Upper lobe of left lung (tissue), 4 donors: Measurements from ENCODE around the gene PVALB.

Experiments
- POLR2A ChIP-seq, 4 donors: fragments of 450-650 bp; IDR thresholded peaks; one replicate each; pipeline ENCODE4 v1.5.1; 2016 to 2017; ENCODE audit warnings: antibody characterized with exemption in 4 of 4, mild to moderate bottlenecking in 2 of 4
- POLR2AphosphoS5 ChIP-seq, 2 donors: sonication (generic); formaldehyde crosslinking; IDR thresholded peaks; one replicate each; pipeline ENCODE4 v1.5.1; 2017; ENCODE audit warnings: antibody characterized with exemption in 2 of 2
- TF ChIP-seq, protein P1 (sequence below), 6 experiments: fragments of 450-650 bp in 4 of 6; fragments of 200-600 bp in 2 of 6; sonication (generic) in 2 of 6; IDR thresholded peaks; one replicate each; pipeline ENCODE4 v1.5.1; 2016 to 2019; ENCODE audit warnings: antibody characterized with exemption in 6 of 6

DNA sequence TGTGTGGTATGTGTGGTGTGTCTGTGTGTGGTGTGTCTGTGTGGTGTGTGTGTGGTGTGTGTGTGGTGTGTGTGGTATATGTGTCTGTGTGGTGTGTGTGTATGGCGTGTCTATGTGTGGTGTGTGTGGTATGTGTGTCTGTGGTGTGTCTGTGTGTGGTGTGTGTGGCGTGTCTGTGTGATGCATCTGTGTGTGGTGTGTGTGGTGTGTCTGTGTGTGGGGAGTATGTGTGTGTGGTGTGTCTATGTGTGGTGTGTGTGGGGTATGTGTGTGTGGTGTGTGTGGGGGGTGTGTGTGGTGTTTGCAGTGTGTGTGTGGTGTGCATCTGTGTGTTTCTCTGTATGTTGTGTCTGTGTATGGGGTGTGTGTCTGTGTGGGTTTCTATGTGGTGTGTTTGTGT is 7.8 kb upstream of the PVALB start:
- TF ChIP-seq POLR2A (IDR thresholded peaks at IDR 0.05) = no peak
- no peak for TF ChIP-seq POLR2AphosphoS5 (IDR thresholded peaks at IDR 0.05)
- TF ChIP-seq, protein P1, sequence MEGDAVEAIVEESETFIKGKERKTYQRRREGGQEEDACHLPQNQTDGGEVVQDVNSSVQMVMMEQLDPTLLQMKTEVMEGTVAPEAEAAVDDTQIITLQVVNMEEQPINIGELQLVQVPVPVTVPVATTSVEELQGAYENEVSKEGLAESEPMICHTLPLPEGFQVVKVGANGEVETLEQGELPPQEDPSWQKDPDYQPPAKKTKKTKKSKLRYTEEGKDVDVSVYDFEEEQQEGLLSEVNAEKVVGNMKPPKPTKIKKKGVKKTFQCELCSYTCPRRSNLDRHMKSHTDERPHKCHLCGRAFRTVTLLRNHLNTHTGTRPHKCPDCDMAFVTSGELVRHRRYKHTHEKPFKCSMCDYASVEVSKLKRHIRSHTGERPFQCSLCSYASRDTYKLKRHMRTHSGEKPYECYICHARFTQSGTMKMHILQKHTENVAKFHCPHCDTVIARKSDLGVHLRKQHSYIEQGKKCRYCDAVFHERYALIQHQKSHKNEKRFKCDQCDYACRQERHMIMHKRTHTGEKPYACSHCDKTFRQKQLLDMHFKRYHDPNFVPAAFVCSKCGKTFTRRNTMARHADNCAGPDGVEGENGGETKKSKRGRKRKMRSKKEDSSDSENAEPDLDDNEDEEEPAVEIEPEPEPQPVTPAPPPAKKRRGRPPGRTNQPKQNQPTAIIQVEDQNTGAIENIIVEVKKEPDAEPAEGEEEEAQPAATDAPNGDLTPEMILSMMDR (IDR thresholded peaks at IDR 0.05) = no peak
